ENCODE data around the gene PRADC1.
"Not testable (repeated sequence)": the region's sequence is repeated elsewhere in the genome, so short reads cannot be mapped to it uniquely, and the experiment has no call there.

PRADC1 gene

DNA sequence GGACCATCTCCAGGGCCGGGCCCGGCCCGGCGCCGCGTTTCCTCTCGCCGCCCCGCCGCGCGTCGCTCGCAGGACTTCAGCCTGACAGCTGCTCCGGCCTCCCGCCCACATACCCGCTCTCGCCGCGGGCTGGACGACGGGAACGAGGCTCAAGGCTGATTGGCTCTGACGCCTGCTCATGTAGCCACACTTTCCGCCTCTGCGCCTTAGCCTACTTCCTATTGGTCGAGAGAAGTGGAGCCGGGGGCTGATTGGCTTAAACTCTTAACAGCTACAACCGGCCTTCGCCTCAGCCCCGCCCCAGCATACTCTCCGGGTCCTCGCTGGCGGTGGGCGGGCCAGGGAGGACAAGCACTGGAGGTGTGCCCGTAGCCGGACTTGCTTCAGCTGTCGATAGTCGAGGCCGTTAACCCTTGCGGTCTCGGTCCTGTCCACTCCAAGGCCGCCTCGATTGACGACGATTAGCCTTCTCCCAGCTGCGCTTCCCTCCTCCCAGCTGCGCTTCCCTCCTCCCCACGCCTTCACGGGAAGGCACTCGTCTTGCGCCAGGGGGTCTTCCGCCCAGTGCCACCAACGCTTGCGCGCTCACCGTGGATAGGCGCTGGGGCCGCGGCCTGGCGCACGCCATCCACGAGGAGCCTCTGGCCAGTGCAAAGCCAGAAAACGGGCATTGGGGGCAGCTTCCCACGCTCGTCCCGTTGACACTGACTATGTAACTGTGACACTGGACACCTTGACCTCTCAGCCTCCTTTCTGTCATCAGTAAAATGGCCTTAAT lies at the start of gene PRADC1:
Gene PRADC1, minus strand, starts transcription at position 86 of the 778 bp plus-strand sequence. Its CDS starts 79 bp downstream, at position 7.
- DNase-seq (ENCODE audit: low read depth in 3 of 3), result peak; percentile 87 to 92 (median 90)

DNA sequence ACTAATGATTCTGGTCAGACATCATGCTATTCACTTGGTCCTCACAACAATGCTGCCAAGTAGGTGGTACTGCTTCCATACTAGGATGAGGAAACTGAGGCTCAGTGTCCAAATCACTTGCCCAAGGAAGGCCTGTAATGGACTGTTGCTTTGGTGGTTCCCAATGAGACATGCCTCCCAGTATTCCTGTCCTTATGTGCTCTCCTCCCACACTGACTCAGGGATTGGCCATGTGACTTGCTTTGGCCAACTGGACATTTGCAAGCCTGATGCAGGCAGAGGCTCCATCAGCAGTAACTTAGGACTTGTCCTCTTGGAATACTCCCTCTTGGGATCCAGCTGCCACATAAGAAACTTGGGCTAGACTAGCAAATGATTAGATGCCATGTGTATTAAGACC lies 48.2 kb upstream of the PRADC1 start:
- DNase-seq (ENCODE audit: low read depth in 3 of 3), result no peak

DNA sequence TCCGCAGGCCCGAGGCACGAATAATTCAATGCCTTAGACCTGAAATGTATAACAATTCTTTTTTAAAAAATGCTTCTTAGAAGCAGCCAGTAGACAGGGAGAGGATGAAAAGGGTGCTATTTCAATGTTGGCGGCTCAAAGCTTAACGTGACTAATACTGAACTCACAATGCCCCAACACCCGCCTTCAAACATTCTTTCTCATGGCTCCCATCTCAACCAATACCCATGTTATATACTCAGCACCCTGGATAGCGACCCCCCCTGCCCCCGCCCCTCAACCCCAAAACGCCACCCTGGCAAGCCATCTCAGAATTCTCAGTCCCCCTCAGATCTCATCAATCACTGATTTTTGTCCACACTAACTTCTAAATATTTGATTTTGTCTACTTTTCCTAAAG lies 46.8 kb upstream of the PRADC1 start:
- no peak for DNase-seq (ENCODE audit: low read depth in 3 of 3)

DNA sequence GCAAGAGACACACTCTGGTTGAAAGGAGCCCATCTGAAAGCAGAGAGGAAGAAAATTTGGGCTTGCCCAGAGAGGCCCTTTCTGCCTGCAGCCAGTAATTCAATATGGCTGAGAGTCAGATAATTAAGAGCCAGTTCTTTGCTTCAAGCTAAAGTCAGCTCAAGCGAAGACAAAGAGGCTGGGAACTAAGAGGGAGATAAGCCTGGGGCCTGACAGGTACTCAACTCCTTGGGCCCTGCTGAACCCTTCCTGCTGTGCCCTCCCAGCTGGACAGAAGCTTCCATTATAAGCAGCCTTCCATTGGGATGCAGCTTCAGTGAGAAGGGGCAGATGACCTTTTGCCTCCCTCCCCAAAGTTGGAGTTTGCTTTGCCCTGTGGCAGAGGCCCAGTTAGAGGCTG lies 39.2 kb upstream of the PRADC1 start:
- DNase-seq (ENCODE audit: low read depth in 3 of 3), result no peak

DNA sequence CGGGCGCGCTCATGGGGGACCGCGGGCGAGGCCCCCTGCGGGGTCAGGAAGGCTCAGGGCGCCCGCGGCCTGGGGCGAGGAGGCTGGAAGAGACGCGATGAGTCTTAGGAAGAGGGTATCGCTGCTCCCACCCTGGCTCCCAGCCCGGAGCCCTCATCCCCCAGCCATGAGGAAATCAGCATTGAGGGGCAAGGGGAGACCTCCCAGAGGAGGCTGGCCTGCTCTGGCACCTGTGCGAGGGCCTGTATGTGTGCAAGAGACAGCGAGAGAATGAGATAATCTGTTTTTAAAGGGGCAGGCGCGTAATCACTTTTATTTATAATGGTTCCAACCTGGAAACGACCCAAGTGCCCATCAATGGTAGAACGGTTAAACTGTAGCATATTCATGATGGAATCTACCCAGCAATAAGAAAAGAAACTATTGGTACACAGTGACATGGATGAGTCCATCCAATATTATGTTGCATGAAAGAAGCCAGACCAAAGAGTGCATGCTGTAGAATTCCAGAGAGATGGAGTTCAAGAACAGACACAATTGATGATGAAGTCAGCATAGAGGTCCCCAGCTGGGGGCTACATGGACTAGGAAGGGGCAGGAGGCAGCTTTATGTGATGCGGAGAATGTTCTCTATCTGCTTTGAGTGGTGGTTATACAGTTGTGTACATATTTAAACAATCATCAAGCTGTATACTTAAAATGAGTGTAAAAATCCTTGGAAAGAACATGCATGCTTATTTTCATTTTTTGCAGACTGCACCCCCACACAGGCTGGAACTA lies 36.8 kb upstream of the PRADC1 start:
- DNase-seq (ENCODE audit: low read depth in 3 of 3), result no peak

DNA sequence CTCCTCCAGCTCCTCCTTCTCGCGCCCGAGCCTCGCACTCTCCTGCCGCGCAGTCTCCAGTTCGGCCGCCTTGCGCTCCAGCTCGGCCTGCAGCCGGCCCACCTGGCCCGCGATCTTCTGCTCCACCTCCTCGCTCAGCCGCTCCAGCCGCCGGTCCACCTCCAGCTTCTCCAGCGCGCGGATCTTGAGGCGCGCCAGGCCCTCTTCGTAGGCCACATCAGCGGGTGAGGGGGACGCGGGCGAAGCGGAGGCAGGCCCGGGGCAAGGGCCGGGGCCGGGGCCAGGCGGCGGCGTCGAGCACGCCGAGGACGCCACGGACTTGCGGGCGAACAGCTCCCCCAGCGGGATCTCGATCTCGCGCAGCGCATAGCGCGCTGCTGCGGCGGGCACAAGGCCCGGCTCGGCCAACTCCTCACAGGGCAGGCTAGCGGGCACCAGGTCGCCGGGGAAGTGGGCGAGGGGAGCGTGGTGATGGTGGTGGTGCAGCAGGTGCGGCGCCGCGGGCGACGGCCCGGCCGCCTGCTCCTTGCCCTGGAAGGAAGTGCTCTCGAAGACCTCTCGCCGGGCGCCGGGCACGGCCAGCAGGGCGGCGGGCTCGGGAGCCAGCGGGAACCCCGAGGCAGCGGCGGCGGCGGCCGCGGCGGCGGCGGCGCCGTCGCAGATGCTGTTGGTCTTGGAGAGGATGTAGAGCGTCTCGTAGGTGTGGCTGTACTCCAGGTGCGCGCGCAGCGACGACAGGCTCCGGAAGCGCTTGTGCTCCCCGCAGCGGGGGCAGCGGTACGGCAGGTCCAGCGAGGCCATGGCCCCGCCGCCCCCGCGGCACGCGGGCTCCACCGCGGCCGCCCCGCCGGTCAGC lies 36.0 kb upstream of the PRADC1 start:
- DNase-seq (ENCODE audit: low read depth in 3 of 3), result peak in 1 of 3 donors; percentile 61

DNA sequence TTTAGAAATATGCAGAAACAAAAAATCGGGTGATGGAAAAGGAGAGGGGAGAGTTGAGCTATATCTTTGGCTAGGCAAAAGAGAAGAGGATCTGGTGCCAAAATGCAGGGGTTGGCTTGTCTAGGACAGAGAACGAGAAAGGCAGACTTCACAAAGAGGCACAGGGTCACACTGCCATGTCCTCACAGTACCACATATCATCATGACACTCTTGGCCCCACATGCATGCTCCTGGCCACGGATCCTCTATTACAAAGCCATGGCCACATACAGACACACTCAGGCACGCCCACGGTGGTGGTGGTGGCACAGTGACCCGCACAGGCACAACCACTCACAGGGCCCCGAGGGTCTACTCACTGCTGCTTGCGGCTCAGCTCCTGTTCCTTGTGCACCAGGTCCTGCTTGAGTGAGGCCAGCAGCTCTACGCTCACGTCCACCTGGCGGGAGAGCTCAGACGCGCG lies 35.4 kb upstream of the PRADC1 start:
- DNase-seq (ENCODE audit: low read depth in 3 of 3), result no peak

DNA sequence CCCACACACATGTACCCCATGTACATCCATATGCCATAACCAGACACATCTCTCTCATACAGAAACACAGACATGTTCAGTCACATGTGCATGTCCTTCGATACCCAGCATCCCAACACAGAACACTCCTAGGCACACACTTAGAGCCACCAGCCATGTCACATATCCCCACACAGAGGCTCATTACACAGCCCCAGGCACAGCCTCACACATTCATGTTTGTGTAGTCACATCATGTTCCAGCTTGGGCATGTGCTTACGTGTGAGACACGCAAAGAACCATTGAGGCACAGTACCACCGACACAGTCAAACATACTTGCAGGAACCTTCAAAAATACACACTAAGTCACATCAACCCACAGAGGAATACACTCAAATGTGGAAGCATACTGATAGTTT lies 34.0 kb upstream of the PRADC1 start:
- DNase-seq (ENCODE audit: low read depth in 3 of 3), result no peak

DNA sequence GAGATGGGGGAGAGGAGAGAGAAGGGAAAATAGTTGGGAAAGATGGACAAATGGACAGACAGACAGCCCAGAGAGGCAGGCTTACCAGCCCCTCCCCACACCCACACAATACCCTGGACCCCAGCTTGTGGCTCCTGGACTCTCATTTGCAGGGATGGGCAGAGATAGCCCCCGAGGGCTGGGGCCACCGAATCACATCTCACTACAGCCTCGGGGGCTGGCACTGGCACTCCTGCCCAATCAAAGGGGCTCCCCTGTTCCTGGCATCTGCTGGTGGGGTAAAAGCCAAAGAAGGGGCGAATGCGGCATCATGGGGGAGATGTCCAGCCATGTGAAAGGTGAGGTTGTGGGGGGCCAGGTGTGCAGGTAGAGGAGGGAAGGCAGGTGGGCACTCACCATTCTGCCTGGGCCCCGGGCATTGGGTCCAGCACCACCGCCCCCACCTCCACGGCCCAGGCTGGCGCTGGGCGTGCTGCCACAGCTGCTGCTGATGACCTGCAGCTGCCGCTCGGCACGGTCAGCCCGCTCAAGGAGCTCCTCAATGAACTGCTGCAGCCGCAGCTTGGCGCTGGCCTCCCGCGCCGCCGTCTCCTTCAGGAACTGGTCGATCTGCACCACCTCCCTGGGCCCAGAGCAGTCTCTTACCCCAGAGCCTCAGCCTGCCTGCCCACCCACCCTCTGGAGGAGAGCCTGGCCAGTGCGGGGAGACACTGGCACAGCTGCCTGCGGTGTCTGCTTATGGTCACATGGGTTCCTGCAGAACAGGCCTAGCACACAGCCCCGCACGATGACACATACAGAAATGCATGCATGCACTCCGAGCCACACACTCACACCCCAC lies 33.2 kb upstream of the PRADC1 start:
- no peak for DNase-seq (ENCODE audit: low read depth in 3 of 3)

DNA sequence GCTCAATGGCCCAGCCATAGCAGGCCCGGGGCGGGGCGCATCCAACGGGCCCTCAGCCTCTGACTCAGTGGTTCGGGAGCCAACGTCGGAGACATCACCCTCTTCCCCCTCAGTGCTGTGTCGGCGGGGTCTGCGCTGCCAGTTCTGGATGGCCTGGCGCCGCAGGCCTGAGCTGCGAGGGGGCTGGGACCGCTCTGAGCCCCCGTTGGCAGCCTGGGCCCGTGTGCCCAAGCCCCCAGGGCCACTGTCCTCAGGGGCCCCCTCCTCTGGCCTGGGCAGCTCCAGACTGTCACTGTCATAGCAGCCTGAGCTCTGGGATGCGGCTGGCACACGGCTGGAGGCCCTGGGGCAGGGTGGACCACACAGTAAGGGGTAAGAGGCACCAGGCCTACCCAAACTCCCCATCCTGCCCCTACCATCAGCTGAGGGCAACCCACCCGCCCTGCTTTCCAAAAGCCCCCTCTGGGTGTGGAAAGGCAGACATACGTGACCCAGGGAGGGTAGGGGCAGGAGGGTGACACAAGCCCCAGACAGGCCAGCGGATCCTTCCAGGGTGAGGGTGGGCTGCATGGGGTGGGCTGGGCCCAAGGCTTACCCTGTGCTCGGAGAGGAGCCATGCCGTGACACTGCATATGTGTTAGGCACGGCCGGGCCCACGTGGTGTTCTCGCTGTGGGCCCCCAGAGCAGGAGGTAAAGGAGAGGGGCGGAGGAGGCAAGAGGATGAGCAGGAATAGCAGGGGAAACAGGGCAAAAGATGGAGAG lies 32.4 kb upstream of the PRADC1 start:
- no peak for DNase-seq (ENCODE audit: low read depth in 3 of 3)

DNA sequence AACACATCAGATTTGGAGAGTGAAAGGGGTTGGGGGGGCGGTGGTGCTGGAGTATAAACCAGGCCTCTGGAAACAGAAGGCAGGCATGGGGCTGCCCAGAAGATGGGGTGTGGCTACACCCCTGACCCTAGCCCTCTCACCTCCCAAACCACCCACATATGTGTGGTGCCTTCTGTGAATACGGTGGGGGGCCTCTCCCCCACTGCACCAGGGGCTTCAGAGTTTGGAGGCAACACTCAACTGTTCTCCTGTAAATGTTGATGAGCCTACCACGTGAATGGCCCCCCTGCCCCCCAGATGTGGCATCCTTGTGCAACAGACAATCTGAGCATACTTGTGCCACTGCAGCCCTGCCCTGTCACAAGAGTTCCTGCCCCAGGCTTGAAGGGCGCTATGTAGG lies 31.7 kb upstream of the PRADC1 start:
- DNase-seq (ENCODE audit: low read depth in 3 of 3), result no peak

DNA sequence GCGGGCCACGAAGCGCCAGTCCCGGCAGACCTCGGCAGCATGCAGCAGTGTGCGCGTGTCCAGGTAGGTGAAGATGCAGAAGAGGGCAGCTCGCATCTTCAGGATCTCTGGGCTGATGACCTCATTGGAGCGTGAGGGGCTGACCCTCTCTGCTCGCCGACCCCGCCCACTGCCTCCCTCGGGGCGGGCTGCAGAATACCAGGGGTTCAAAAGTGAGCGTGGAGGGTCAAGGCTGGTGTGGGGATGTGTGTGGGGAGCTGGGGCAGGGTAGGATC lies 31.2 kb upstream of the PRADC1 start:
- DNase-seq (ENCODE audit: low read depth in 3 of 3), result no peak

DNA sequence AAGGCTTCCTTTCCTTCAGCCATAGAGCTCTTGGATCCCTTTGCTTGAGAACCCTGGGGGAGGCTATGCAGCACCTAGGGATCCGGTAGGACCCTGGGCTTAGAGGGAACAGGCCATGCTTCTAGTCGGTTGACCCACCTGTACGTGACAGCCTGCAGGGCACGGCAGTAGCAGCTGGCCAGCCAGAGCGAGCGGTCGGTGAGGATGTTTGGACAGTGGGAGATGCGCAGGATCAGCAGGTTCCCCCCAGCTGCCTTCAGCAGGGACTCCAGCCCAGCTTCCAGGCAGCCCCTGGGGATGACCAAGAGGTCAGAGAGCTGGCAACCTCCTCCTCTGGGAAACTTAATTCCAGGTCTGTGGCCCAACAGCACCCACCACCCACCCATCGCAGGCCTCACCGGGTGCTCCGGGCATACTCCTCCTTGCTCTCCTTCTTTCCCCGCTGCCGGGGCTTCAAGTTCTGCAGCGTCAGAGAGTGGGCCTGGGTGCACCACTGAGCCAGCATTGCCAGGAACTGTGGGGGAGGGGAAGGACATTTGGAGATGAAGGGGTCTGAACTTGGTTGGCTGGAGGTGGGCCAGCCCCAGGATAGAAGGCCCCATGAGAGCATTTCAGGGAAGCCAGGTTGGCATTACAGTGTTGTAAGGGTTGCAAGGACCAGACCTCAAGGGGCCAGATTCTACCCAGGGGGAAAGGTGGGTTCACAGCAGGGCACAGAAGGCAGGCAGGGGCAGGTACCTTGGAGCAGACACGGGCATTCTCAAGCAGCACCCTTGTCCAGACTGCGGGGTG lies 30.7 kb upstream of the PRADC1 start:
- DNase-seq (ENCODE audit: low read depth in 3 of 3), result no peak

DNA sequence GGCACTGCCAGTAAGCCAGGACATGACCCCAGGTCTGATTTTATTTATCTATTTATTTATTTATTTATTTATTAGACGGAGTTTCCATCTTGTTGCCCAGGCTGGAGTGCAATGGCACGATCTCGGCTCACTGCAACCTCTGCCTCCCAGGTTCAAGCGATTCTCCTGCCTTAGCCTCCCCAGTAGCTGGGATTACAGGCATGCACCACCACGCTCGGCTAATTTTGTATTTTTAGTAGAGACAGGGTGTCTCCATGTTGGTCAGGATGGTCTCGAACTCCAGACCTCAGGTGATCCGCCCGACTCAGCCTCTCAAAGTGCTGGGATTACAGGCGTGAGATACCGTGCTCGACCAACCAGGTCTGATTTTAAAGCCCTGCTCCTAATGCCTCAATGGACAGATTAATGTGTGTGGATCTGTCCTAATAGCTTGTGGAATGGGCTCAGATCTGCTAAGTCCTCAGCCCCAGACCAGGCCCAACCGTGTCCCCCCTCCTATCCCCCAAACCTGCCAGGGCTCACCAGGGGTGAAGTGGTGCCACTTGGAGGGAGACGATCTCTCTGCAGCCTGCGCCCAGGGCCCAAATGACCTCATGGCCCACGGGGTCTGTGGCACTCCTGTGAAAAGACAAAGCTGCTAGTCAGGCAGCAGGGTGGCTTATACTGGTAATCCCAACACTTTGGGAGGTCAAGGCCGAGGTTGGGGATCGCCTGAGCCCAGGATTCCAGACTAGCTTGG lies 29.8 kb upstream of the PRADC1 start:
- not testable (repeated sequence) for DNase-seq (ENCODE audit: low read depth in 3 of 3)

DNA sequence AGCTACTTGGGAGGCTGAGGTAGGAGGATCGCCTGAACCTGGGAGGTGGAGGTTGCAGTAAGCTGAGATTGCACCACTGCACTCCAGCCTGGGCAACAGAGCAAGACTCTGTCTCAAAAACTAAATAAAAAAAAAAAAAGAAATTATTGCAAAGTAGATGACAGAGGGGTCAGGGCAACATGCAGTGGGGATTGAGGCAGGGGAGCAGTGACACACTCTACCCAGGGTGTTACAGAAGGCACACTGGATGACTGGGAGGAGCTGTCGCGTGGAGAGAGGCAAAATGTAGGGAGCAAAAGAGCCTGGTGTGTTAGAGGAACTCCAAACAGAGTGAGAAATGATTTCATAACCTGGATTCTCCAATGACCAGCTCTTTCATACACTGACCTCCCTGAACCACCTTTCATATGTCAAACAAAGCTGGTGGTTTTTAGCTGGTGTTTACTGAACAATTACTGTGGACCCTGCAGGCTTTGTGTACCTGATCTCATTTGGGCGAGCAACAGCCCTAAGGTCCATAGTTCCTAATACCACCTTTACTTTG lies 29.1 kb upstream of the PRADC1 start:
- DNase-seq (ENCODE audit: low read depth in 3 of 3), result no peak

DNA sequence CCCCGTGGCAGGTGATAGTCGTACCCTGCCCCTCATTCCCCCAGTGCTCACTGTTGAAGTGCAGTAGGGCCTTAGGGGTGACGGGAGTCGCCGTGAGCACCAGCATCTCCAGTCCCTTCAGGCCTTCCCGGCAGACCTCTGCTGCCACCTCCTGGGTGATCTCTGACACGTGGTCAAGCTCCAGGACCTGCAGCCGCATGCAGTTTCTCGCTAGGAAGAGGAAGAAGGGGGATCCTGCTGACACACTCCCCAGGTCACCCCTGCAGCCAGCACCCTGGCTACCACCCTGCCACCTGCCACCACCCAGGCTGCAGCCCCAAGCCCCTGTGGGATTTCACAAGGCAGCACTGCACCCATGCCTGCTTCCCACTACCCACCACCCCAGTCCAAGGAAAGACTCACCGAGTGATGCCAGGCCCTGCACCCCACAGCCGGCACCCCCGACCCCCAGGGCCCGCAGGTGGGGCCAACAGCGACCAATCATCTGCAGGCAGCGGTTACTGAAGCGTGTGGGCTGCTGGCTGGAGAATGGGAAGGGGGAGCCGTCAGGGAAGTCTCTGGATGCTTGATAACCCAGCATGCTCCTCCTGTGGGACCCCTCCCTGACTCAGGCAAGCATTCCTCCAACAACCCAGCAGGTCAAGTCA lies 27.4 kb upstream of the PRADC1 start:
- no peak for DNase-seq (ENCODE audit: low read depth in 3 of 3)

DNA sequence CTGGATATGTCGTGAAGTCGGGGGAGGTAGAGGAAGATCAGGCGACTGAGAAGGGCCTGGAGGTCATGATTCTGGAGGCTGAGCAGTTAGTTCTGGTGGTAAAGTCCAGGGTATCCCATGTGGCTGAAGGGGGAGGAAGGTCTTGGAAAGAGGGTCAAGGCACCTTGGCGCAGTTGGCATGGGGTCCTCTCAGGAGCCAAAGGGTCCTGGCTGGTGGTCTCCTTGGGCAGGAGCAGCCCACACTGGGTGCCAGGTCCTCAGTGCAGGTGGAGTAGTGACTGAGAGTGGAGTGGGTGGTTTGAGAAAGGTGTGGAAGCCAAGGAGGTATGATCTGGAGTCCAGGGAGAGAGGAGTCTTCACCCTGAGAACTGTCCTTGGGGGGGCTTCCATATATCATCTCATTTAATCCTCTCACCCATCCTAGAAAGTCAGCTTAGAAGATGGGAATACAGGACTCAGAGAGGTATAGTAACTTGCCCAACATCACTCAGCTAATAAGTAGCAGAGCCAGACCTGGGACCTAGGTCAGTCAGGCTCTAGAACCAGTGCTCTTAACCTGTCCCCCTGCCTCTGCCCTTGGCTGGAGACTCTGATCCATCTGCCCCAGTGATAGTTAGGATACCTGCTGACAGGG lies 26.8 kb upstream of the PRADC1 start:
- no peak for DNase-seq (ENCODE audit: low read depth in 3 of 3)

DNA sequence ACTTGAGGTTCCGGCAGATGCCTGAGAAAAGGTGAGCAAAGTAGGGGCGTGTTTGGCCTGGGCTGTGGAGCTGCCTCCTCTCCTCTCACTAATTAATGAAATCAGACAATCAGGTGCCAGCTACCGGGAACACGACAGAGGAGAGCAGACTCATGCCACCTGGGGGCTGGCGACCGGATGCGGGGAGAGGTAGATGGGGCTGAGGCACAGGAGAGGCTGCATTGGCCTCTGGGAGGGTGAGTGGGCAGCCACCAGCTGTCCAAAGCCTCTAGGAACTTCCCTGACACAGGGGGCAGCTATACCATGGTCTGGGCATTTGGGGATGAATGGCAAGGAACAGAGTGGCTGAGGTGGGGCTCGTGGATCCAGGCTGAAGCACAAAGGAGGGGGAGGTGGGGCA lies 26.2 kb upstream of the PRADC1 start:
- DNase-seq (ENCODE audit: low read depth in 3 of 3), result no peak

Measured in stimulated activated CD4-positive, alpha-beta T cell treated with anti-CD3 and anti-CD28 coated beads, TNF-alpha, amount 100 ng/mL, for 48 hours (primary cell).